Frontal cortex (tissue), 4 donors: ENCODE measurements around the gene FOXF2. TPM values are rescaled to one million over a fixed set of nuclear protein-coding genes. Genes with fewer than 3 reads are reported as not detected.
"Not testable (repeated sequence)": the region's sequence is repeated elsewhere in the genome, so short reads cannot be mapped to it uniquely, and the experiment has no call there.

Experiments used
- DNase-seq, 2 donors: peaks; one replicate each; pipeline ENCODE4 v3.0.0; 2012; ENCODE audit warnings: low spot score in 2 of 2
- FAIRE-seq: peaks from 2 replicates; lab custom pipeline; 2012; peaks lifted over from hg19 to GRCh38; lab: Jason Lieb, UNC
- total RNA-seq: library from RNA; depleted of rRNA; stranded (reverse); fragments of >200 nt; gene quantifications from one replicate; pipeline ENCODE4 v1.2.3, GENCODE V29; 2014
- donor health status: control.
- donor health status: control.
- donor health status: control.

The FOXF2 gene
- total RNA-seq, result 1.2 TPM

DNA sequence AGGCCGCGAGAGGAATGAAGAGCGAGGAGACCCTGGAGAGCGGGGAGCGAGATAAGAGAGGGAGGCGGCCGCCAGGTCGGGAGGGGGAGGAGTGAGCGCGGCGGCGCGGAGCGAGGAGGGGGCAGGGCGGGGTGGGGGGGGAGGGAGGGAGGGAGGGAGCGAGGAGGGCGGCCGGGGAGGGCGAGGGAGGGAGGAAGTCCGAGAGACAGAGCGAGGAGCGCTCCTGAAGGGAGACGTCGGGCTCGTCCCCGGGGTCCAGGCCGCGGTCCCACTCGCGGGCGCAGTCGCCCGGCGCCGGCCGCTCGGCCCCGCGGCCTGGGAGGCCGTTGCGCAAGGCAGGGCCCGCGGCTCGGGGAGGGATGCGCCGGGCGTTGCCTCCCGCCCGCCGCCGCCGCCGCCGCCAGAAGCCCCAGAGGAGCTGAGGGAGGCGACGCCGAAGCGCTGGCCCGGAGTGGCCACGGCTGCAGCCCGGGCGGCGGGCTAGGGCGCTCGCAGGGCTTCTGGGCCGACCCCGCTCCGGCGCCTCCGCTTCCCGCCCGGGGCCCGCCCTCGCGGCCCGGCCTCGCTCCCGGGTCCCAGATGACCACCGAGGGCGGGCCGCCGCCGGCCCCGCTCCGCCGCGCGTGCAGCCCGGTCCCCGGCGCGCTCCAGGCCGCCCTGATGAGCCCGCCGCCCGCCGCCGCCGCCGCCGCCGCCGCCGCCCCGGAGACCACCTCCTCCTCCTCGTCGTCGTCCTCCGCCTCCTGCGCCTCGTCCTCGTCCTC is at the start of gene FOXF2:
FOXF2 (plus strand) TSS at position 208 of the 764 bp plus-strand sequence; CDS start at position 580, 372 bp downstream.
- FAIRE-seq (no peak), DNase-seq (peak; percentile 52 to 55)

GRCh38 chr6:1346101-1346500 is 43.3 kb upstream of the FOXF2 start:
- no peak for FAIRE-seq

DNA sequence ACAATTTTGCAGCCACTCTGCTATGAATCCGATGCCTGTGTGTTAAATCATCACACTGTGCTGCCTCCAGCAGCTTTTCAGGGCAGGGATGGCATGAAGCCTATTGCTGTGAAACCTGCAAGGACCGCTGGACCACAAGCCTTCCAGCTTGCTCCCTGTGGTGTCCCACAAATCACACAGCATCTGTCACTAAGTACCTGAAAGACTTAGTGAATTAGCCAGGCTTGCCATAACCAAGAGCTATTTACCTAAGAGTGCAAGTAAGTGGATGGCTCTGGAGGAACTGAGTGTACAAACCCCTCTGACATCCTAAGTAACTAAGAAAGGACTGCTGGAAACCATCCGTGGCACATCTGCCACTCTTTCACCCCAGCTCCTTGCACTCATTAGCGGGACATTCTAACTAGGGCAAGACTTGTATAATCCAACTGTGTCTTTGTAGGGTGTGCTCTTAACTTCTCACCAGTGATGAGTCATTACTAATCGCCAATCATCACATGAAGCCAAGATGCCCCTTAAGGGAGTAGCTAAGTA is 42.8 kb upstream of the FOXF2 start:
- DNase-seq (no peak), FAIRE-seq (no peak)

More at GRCh38 chr6:1346101-1346500, 43.3 kb upstream of the FOXF2 start:
- no peak for DNase-seq

GRCh38 chr6:1347161-1347560 is 42.2 kb upstream of the FOXF2 start:
- no peak for FAIRE-seq

DNA sequence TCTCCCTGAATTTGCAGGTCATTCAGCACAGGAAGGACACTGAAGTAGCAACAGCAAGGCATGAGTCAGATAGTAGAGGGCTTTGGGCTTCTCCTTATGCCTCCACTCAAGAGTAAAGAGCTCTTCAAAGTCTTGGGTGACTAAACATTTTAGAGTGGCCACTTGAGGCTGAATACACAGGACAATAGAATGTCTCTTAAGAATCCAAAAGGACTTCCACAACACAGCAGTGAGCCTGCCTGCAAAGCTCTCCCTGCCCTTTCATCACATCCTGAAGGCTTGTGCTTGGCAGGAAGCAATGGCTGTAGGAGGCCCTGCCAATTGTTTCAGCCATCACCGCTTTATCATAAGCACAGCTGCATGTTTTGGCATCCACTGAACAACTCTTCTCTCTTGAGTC is 40.7 kb upstream of the FOXF2 start:
- DNase-seq, result no peak
- FAIRE-seq, result no peak

More at GRCh38 chr6:1347161-1347560, 42.2 kb upstream of the FOXF2 start:
- DNase-seq, result no peak

DNA sequence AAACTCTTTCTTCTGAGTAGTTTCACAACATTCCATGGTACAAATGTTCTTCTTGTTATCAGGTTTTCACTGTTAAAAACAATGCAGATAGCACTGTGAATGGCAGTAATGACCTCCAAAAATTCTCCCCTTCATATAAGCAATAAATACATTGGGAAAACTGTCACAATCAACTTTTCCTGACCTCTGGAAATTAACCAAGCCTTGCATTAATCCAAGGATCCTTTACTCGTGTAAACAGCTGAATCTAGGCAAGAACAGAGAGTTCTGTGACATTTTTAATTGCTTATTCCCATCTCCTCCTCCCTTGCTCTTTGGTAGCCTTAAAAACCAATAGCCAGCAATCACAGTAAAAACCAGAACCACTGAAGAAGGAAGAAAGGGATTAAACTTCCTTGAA is 39.7 kb upstream of the FOXF2 start:
- FAIRE-seq, result no peak
- no peak for DNase-seq

DNA sequence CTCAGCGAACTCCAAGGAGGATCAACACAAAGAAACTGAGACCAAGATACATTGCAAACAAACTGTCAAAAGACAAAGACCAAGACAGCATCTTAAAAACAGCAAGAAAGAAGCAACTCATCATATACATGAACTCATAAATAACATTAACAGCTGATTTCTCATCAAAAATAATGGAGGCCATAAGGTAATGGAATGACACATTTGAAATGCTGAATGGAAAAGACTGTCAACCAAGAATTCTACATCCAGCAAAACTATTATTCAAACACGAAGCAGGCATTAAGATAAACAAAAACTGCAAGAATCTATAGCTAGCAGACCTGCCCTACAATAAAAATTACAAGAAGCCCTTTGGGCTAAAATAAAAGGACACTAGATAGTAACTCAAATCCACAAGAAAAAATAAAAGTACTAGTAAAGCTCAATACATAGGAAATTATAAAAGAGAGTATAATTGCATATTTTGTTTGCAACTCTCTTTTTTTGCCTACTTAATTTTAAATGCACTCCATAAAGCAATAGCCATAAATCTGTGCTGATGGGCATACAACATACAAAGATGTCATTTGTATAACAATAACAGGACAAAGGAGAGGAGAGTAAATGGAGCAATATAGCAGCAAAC is 37.9 kb upstream of the FOXF2 start:
- DNase-seq, result no peak
- FAIRE-seq, result no peak

- DNase-seq, FAIRE-seq: not testable (repeated sequence)
Measured at GRCh38 chr6:1355068-1355467, 34.3 kb upstream of the FOXF2 start.

GRCh38 chr6:1361717-1362116 is 27.7 kb upstream of the FOXF2 start:
- not testable (repeated sequence) for DNase-seq, FAIRE-seq

DNA sequence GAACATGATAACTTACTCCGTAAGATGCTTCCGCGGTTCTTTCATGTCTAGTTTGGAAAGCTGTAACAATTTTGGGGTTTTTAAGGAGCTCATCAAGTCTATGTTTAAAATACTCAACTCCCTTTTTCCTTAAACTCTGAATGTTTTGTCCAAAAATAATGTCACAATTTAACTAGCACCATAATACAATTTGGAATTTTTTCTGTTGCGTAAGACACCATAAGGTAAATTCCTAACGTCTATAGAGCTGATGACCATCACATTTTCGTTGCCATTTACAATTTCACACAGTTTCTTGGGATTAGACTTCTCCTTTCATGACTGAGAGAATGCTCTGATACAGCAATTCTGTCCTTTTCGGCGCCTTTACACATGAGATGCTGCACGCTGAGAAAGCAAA is 26.7 kb upstream of the FOXF2 start:
- FAIRE-seq (no peak), DNase-seq (no peak)

DNA sequence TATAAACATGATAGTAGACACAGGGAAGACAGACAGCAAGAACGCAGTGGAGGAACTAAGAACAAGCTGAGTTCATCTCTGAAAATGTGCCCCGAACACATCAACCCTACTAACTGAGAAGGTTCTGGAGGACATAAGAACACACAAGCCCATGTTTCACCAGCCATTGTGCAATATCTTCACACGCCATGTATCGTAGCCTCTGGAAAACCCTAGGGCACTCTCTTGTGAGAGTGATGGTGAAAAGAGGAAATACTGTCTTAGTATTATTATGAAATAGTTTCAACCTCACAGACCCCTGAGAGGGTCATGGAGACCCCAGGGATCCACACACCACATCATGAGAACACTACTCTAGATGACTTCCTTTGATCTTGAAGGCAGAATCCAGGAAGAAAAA is 26.1 kb upstream of the FOXF2 start:
- no peak for FAIRE-seq
- no peak for DNase-seq

GRCh38 chr6:1363729-1364572 is 25.4 kb upstream of the FOXF2 start:
- FAIRE-seq (no peak), DNase-seq (no peak)

GRCh38 chr6:1364791-1365190 is 24.6 kb upstream of the FOXF2 start:
- DNase-seq (no peak), FAIRE-seq (no peak)

DNA sequence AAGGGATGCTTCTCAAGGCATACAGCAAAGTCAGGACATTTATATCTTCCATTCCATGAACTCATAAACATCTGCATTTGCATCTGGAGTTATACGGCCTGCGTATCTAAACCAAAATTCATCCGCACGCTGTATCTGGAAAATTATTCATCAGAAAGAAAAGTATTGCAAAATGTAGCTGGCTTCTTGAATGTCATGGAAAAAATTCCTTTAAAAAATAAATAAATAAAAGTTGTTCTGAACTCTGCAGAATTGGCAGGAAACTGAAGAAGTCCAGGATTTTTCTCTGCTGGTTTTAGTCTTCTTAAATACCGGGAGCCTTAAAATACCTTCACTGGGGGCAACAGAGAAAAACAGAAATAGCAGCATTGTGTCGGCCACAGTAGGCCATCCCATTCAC is 23.7 kb upstream of the FOXF2 start:
- DNase-seq (no peak), FAIRE-seq (no peak)

- DNase-seq, result no peak
- no peak for FAIRE-seq
Measured at GRCh38 chr6:1367771-1368170, 21.6 kb upstream of the FOXF2 start.

- DNase-seq (no peak), FAIRE-seq (no peak)
Measured at GRCh38 chr6:1368940-1369339, 20.4 kb upstream of the FOXF2 start.

- not testable (repeated sequence) for FAIRE-seq, DNase-seq
Measured at GRCh38 chr6:1369695-1370094, 19.7 kb upstream of the FOXF2 start.

DNA sequence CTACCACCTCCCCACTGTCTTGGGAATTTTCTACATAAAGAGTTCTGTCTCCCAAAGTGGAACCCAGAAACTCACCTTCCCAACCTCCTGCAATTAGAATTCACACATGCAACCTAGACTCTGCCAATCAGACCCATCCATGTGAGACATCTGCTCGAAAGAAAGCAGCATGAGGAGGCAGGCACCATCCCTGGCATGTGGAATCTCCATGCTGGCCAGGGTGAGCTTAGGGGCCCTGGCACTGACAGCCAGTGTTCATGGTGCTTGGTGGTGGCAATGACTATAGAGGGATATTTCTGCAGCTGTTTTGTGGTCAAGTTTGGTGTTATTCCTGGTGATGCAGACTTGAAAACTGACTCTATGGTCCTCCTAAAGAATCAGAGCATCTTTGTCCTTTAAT is 17.4 kb upstream of the FOXF2 start:
- no peak for DNase-seq
- FAIRE-seq, result no peak

GRCh38 chr6:1372690-1373089 is 16.7 kb upstream of the FOXF2 start:
- no peak for FAIRE-seq
- DNase-seq, result no peak

DNA sequence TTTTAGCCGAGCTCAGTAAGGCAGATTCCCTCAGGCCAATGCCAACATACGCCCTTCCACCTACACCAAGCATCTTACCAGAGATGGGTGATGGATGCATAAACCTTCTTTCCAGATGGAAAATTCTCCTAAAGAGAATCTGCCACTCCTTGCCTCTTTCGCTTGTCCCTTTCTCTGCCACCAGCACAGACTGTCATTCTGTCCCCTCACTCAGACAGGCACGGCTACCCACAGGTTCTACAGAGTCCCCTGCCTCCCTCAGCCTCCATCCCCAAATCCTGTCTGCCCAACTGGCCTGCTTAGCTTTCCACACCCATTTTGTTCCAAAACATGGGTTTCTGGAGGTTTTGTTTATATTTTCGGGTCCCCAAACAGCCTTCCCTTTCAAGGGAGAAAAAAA is 12.7 kb upstream of the FOXF2 start:
- DNase-seq (no peak), FAIRE-seq (no peak)
